Colonic mucosa (tissue), 4 donors: ENCODE results near the gene PEX10. TPM values are rescaled to one million over a fixed set of nuclear protein-coding genes. Genes with fewer than 3 reads are reported as not detected.

Experiments
- DNase-seq: peaks from one replicate; pipeline ENCODE4 v3.0.0-alpha.2; 2020
- H3K27ac ChIP-seq: fragments of 200-600 bp; one replicate; pipeline ENCODE4 v1.8.0; 2021
- H3K27me3 ChIP-seq: fragments of 200-600 bp; one replicate; pipeline ENCODE4 v1.8.0; 2021
- H3K36me3 ChIP-seq: fragments of 200-600 bp; one replicate; pipeline ENCODE4 v1.8.0; 2021
- H3K4me1 ChIP-seq: fragments of 200-600 bp; one replicate; pipeline ENCODE4 v1.8.0; 2021; ENCODE audit warnings: mild to moderate bottlenecking
- H3K4me3 ChIP-seq: fragments of 200-600 bp; one replicate; pipeline ENCODE4 v1.8.0; 2021
- H3K9ac ChIP-seq, 2 donors: one replicate each; pipeline ENCODE4 v1.7.0; 2013; ENCODE audit warnings: control low read depth in 2 of 2, low read depth in 2 of 2, low read length in 2 of 2
- H3K9me3 ChIP-seq: fragments of 200-600 bp; one replicate; pipeline ENCODE4 v1.8.0; 2021
- intact Hi-C: fragments of 100-400 bp; cut with DNase I; formaldehyde crosslinking; loops from one replicate; pipeline ENCODE4 v1.14.1; 2022
- total RNA-seq, 2 donors: library from RNA; stranded (reverse); fragmentation: NEBNext Ultra II Directional in 1 of 2; extraction: Animal tissue kit (Norgen Biotek cat#: 25700) in 1 of 2; gene quantifications; one replicate each; pipeline ENCODE4 v1.2.1, GENCODE V29; 2021
- TF ChIP-seq, protein P1 (sequence below): fragments of 200-600 bp; IDR thresholded peaks from one replicate; pipeline ENCODE4 v1.8.0; 2022; ENCODE audit warnings: antibody characterized with exemption, mild to moderate bottlenecking
- donor health status: healthy.
- donor health status: DM: no; HTN: no; CAD: no.
- donor health status: DM: no; HTN: no; CAD: no.

The PEX10 gene
- total RNA-seq, 2 donors from 2014 or later = 15.0 to 22.7 TPM

DNA sequence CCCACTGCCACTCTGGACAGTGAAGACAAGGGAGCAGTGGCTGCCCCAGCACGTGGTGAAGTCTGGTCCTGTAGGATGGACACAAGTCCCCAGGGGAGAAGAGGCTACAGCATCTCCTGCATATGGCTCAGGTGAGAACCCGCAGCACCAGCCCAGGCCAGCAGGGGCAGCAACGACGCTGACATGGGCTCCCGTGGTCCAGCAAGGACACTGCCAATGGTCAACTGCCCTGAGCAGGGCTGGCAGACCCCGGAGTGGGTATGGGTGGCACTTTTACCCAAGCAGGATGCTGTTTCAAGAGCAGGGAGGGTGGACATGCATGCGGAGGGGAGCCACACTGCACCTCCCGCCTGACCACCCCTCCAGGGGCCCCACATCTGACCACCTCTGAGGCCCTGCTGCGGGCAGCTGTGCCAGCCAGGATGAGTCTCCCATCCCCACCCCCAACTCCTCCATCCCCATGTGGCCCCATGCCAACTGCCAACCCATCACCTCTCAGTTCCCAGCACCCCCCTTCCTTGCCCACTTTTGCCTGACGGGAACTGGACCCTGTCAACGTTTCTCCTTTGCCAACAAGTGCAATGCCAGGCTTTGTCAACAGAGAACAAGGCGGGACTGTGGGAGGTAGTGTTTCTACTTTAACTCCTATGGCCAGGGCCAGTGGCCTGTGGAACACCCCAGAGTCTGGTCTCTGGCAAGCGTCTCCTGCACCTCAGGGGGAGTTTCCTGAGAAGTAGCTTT lies 29.6 kb downstream of the PEX10 start:
- Histone ChIP-seq H3K27me3 (no peaks in the 10 kb centered on the region), H3K4me1 (no peaks in the 10 kb centered on the region), H3K27ac (no peak overlapping the region), H3K9me3 (no peaks in the 10 kb centered on the region), H3K9ac (no peak overlapping the region), H3K36me3 (no peaks in the 10 kb centered on the region), H3K4me3 (no peak overlapping the region)
- intact Hi-C loops = no loop called here
- TF ChIP-seq, protein P1, sequence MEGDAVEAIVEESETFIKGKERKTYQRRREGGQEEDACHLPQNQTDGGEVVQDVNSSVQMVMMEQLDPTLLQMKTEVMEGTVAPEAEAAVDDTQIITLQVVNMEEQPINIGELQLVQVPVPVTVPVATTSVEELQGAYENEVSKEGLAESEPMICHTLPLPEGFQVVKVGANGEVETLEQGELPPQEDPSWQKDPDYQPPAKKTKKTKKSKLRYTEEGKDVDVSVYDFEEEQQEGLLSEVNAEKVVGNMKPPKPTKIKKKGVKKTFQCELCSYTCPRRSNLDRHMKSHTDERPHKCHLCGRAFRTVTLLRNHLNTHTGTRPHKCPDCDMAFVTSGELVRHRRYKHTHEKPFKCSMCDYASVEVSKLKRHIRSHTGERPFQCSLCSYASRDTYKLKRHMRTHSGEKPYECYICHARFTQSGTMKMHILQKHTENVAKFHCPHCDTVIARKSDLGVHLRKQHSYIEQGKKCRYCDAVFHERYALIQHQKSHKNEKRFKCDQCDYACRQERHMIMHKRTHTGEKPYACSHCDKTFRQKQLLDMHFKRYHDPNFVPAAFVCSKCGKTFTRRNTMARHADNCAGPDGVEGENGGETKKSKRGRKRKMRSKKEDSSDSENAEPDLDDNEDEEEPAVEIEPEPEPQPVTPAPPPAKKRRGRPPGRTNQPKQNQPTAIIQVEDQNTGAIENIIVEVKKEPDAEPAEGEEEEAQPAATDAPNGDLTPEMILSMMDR = peak; percentile 32
- peak; percentile 44 for DNase-seq

DNA sequence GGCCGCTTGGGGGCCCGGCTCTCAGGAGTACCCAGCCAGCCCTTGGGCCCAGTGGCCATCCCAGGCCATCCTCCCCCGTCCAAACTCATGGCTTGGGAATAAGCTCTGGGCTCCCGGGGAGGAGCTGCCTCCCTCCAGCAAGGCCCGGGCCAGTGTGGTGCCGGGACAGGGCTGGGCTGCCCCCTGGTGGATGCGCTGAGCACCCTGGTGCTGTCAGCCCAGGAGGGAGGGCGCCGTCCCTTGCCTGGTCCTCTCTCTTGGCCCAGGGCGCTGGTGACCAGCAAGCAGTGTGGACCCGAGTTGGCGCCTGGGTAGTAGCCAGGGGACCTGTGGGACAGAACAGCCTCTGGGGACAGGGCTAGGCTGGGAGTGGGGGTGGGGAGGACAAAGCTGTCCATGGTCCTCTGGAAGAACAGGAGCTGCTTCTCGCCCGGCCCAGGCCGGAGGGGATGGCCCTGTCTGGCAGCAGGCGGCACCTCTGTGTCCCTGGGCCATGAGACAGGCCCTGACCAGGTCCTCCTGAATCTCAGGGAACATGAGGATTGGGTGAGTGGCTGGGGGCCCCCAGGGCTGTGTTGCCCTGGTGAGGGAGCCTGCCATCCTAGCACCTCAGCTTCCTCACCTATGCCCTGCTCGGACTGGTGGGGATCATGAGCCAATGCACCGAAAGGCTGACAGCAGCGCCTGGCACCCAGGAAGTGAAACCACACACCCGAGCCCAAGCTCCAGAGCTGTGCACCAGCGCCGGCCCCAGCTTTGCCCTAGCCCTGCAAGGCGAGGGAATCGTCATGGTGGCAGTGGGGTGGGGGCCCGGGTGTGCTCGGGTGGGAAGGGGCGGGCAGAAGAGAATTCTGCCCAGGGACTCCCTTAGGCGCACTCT lies 30.4 kb downstream of the PEX10 start:
- intact Hi-C loops = loop anchor here (1.0 kb wide), 1 partner anchor 187 kb away; no protein-coding TSS in a partner anchor
- H3K4me3 ChIP-seq = no peak overlapping the region
- H3K27ac ChIP-seq = no peak overlapping the region
- no peaks in the 10 kb centered on the region for H3K27me3 ChIP-seq
- H3K36me3 ChIP-seq = no peaks in the 10 kb centered on the region
- DNase-seq = peak; percentile 76
- no peaks in the 10 kb centered on the region for H3K4me1 ChIP-seq
- H3K9me3 ChIP-seq = no peaks in the 10 kb centered on the region
- TF ChIP-seq, protein P1 = peak; percentile 82
- no peak overlapping the region for H3K9ac ChIP-seq

DNA sequence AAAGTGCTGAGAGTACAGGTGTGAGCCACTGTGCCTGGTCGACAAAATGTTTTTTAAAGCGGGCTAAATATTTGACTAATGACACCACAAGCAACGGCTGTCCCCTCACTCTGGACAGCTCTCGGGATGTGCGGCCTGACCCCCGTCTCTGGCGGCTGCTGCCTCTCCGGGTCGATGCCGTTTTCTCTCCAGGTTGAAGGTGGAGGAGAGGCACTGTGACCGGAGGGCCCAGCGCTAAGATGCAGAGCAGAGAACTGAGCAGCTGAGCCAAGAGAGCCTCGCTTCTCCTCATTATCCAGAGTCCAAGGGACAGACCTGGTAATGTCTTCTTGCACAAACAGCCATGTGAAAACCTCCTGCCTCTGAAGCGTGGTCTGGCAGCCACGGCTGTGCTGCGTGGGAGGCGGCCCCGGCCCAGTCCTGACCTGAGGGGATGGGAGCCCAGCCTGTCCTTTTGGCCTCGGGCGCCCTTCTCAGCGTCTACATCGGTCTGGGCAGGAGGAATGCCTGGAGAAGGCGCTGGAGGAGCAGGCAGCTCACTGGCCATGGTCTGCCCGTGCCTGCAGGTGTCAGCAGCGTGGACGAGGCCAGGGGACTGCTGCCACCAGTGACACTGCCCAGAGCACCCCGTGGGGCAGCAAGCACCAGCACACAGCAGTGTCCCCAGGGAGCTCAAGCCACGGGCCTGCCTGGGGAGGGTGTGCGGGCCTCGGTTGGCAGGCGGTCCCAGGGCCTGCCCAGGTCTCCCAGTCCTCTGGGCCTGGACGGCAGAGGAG lies 31.4 kb downstream of the PEX10 start:
- Histone ChIP-seq H3K27me3 (no peaks in the 10 kb centered on the region), H3K9ac (no peak overlapping the region), H3K4me1 (no peaks in the 10 kb centered on the region), H3K27ac (no peak overlapping the region), H3K36me3 (no peaks in the 10 kb centered on the region), H3K4me3 (no peak overlapping the region), H3K9me3 (no peaks in the 10 kb centered on the region)
- intact Hi-C loops = loop anchor here (1.0 kb wide), 1 partner anchor 186 kb away; no protein-coding TSS in a partner anchor
- no peak for DNase-seq
- TF ChIP-seq, protein P1 = no peak

DNA sequence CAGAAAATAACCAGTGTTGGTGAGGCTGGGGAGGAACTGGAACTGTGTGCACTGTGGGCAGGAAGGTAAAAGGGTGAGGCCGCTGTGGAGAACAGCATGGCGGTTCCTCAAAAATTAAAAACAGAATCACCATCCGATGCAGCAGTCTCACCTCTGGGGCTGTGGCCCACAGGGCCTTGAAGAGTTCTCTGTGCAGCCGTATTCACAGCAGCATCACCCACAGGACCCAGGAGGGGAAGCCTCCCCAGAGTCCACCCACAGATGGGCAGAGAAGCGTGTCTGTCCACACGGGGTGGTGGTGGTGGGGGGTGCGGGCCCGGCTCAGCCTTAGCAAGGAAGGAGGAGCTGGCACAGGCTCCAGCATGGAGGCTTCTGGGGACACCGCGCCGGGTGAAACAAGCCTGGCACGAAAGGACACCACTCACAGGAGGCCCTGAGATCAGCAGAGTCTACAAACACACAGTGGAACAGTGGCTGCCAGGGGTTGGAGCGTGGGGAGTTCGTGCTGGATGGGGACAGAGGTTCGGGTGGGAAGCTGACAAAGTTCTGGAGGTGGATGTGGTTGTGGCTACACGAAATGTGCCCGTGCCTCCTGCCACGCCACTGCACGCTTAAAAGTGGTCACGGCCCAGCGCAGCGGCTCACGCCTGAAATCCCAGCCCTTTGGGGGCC lies 32.5 kb downstream of the PEX10 start:
- H3K27ac ChIP-seq = no peak overlapping the region
- no peak for DNase-seq
- H3K9me3 ChIP-seq = no peaks in the 10 kb centered on the region
- H3K4me1 ChIP-seq = no peaks in the 10 kb centered on the region
- no peaks in the 10 kb centered on the region for H3K27me3 ChIP-seq
- intact Hi-C loops = no loop called here
- no peak overlapping the region for H3K9ac ChIP-seq
- no peak overlapping the region for H3K4me3 ChIP-seq
- TF ChIP-seq, protein P1 = no peak
- no peaks in the 10 kb centered on the region for H3K36me3 ChIP-seq
